ENCODE data around the gene NSRP1.
"Not testable (repeated sequence)": the region's sequence is repeated elsewhere in the genome, so short reads cannot be mapped to it uniquely, and the experiment has no call there.

Gene NSRP1

GRCh38 chr17:30124273-30124796 is 7.7 kb downstream of the NSRP1 start:
- no peak for DNase-seq

DNA sequence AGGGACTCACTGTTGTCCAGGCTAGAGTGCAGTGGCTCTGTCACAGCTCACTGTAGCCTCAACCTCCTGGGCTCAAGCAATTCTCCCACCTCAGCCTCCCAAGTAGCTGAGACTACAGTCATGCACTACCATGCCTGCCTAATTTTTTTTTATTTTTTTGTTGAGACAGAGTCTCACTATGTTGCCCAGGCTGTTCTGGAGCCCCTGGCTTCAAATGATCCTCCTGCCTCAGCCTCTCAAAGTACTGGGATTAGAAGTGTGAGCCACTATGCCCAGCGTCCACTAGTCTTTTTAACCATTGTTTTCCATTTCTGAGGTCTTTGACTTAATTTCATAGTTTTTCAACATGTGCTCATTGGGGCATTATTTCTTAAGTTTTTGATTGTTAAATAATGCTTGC is 13.5 kb downstream of the NSRP1 start:
- no peak for DNase-seq

GRCh38 chr17:30132615-30133014 is 16.0 kb downstream of the NSRP1 start:
- no peak for DNase-seq

GRCh38 chr17:30133197-30133596 is 16.6 kb downstream of the NSRP1 start:
- no peak for DNase-seq

GRCh38 chr17:30134551-30134950 is 17.9 kb downstream of the NSRP1 start:
- no peak for DNase-seq

DNA sequence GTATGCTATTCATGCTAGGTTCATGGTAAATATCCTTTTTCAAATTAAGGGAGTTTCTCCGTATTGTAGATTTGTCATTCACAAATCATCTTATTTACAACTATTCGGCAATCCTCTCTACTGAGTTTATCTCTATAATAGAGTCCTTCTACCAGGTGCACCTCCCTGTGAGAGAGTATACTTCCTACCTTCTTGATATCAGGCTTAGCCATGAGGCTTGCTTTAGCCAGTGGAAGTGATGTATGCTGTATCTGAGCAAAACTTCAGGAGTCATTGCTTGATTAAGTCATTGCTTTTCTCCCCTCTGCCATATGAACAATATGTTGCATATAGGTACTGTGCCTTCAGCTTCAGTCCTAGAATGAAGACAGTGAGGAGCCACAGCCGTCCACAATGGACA is 20.5 kb downstream of the NSRP1 start:
- no peak for DNase-seq

GRCh38 chr17:30147860-30148259 is 31.2 kb downstream of the NSRP1 start:
- not testable (repeated sequence) for DNase-seq

GRCh38 chr17:30148376-30148775 is 31.8 kb downstream of the NSRP1 start:
- DNase-seq: no peak

GRCh38 chr17:30151471-30151870 is 34.9 kb downstream of the NSRP1 start:
- no peak for DNase-seq

DNA sequence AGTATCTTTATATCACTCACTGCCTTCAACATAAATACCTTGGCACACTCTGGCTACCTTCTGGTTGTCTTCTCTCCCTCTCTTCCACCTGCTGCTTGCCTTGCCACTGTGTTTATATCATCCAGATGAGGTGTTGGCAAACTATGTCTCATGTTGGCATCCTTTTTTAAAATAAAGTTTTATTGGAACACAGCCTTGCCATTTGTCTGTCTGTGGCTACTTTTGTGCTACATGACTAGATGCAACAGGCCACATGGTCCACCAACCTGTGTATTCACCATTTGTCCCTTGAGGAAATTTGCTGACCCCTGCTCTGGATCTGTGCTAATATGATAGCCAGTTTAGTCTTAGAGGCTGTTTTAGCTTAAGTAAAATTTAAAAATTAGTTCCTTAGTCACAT is 36.8 kb downstream of the NSRP1 start:
- no peak for DNase-seq

- DNase-seq: no peak
Measured at GRCh38 chr17:30155389-30155788, 38.8 kb downstream of the NSRP1 start.

GRCh38 chr17:30158896-30159625 is 42.4 kb downstream of the NSRP1 start:
- no peak for DNase-seq

GRCh38 chr17:30160419-30161172 is 44.0 kb downstream of the NSRP1 start:
- no peak for DNase-seq

DNA sequence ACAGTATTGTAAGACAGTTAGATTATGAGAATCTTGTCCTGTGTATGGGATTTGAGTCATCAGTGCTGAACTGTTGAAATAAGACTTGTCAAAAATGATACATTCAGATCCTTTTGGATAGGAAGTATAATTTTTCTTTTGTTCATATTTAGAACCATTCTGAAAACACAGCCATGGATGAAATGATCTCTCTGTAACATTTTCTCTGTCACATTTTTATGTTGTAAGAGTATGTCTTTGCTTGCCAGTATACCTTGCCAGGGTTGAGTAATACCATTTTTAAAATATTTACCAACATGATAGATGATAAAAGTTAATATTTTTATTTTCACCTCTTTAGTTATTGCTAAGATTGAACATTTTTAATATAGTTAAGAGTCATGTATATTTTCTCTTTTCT is 45.0 kb downstream of the NSRP1 start:
- no peak for DNase-seq

DNA sequence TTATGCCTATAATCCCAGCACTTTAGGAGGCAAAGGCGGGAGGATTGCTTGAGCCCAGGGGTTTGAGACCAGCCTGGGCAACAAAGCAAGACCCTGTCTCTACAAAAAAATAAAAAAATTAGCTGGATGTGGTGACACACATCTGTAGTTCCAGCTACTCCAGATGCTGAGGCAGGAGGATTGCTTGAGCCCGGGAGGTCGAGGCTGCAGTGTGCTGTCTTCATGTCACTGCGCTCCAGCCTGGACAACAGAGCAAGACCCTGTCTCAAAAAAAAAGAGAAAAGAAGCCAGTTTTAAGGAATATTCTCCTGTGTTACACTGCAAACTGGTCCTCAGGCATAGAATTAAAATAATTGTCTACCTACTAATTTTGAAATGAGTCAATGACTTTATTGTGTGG is 47.9 kb downstream of the NSRP1 start:
- DNase-seq: no peak

DNA sequence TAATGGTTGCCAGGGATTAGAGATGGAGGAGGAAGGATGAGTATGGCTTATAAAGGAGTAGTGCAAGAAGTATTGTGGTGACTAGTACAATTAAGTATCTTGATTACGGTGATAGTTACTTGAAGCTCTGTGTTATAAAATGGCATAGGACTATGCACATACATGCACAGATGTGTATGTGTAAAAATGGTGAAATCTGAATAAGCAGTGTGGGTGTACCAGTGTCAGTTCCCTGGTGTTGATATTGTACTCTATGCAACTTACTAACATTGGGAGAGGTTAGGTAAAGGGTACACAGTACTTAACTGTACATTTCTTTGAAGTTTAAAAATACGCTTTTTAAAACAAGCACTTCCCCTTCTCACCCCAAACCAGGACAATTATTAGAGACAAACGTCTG is 48.5 kb downstream of the NSRP1 start:
- DNase-seq: no peak

DNA sequence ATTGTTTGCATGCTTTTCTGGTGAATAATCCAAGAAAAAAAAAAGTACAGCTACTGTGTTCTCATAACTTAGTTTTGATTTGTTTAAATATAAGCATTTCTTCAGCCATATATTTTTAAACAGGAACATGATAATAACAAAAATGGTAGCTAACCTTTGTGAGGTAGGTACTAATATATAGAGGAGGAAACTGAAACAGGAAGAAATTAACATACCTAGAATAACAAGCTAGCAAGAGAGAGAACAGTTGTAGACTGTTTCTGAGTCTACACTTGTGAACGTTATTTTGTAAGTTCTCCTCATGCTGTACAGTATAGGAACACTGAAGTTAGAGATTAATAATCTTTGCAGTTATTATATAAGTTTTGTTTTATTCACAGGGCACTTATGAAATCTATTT is 49.3 kb downstream of the NSRP1 start:
- no peak for DNase-seq

GRCh38 chr17:30170415-30170987 is 53.9 kb downstream of the NSRP1 start:
- DNase-seq: no peak

DNA sequence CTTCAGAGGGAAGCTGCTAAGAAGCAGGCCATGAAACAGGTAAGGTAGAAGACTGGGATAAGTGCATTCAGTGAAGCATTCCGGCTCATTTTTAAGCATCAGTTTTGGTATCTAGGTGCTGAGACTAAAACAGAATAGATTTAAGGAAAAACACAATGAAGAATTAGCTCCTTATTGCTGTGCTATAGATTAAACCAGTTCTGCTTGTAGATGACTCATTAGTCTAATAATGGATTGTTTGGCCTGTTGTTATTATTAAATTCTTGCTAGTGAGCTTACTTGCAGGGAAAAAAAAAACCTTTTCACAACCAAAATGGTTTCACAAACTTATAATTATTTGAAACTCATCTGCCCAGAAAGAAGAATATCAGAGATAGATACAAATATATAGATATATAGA is 55.9 kb downstream of the NSRP1 start:
- no peak for DNase-seq

- DNase-seq: no peak
Measured at GRCh38 chr17:30173649-30174048, 57.0 kb downstream of the NSRP1 start.

DNA sequence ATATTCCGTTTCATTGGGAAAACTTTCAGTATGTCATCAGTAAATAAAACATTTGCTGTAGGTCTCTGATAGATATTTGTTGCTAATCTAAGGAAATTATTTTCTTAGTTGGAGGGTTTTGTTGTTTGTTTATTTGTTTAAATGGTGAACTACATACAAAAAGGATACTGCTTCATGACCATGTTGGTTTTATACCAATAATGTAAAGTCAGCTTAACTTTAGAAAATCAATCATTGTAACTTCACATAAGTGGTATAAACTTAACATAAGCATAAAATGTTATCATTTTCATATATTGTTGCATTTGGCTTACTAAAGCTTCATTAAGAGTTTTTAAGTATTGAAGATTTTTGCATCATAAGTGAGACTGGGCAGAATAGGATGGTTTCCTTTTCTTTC is 57.9 kb downstream of the NSRP1 start:
- DNase-seq: no peak

GRCh38 chr17:30176855-30177254 is 60.2 kb downstream of the NSRP1 start:
- DNase-seq: no peak

DNA sequence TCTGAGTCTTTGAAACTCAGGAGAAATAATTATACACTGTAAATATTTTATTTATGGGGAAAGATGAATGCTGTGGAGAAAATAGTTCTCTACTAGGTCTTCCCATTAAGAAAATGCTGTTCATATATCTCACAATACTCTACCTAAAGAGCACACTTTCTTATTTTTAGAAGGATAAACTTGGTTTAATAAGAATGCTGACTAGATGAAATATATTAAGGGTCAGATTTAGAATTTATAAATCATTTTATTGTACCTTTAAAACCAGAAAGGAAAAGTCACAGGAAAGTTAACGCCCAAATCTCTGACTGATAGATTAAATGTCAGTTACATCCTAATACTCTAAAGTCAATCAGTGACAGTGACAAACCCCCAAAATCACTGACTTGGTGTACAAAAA is 70.1 kb downstream of the NSRP1 start:
- DNase-seq: no peak

- DNase-seq: no peak
Measured at GRCh38 chr17:30187573-30187972, 71.0 kb downstream of the NSRP1 start.

Measured in central memory CD4-positive, alpha-beta T cell (primary cell).